SJCRH30 (cell line): ENCODE data around the gene NRSN2. TPM values are rescaled to one million over a fixed set of nuclear protein-coding genes. Genes with fewer than 3 reads are reported as not detected.
"Not testable (repeated sequence)": the region's sequence is repeated elsewhere in the genome, so short reads cannot be mapped to it uniquely, and the experiment has no call there.

ENCODE experiments used
- DNase-seq, 2 experiments: peaks; one replicate each; pipeline ENCODE4 v3.0.0-alpha.2; 2015 to 2020
- H3K27ac ChIP-seq: fragments of 250-450 bp; sonication (Bioruptor Pico); 2 replicates; pipeline ENCODE4 v1.5.1; 2020; ENCODE audit warnings: mild to moderate bottlenecking, moderate library complexity
- H3K27me3 ChIP-seq: fragments of 250-450 bp; sonication (Bioruptor Pico); 2 replicates; pipeline ENCODE4 v1.5.1; 2020; ENCODE audit warnings: mild to moderate bottlenecking, moderate library complexity
- H3K36me3 ChIP-seq: fragments of 250-450 bp; sonication (Bioruptor Pico); 2 replicates; pipeline ENCODE4 v1.5.1; 2020; ENCODE audit warnings: mild to moderate bottlenecking, moderate library complexity
- H3K4me1 ChIP-seq: fragments of 250-450 bp; sonication (Bioruptor Pico); 2 replicates; pipeline ENCODE4 v1.5.1; 2020; ENCODE audit warnings: mild to moderate bottlenecking, moderate library complexity
- H3K4me3 ChIP-seq: fragments of 250-450 bp; sonication (Bioruptor Pico); 2 replicates; pipeline ENCODE4 v1.5.1; 2020; ENCODE audit warnings: mild to moderate bottlenecking, moderate library complexity
- H3K9me3 ChIP-seq: fragments of 250-450 bp; sonication (Bioruptor Pico); replicated peaks from 2 replicates; pipeline ENCODE4 v1.5.1; 2020; ENCODE audit warnings: mild to moderate bottlenecking, moderate library complexity
- total RNA-seq: library from RNA; depleted of rRNA; stranded (reverse); fragments of >200 nt; shearing (Covaris generic); gene quantifications from 2 replicates; pipeline ENCODE4 v1.2.3, GENCODE V29; 2014

NRSN2 gene
- total RNA-seq, 1 experiment from 2014 or later, result 14.9 TPM

DNA sequence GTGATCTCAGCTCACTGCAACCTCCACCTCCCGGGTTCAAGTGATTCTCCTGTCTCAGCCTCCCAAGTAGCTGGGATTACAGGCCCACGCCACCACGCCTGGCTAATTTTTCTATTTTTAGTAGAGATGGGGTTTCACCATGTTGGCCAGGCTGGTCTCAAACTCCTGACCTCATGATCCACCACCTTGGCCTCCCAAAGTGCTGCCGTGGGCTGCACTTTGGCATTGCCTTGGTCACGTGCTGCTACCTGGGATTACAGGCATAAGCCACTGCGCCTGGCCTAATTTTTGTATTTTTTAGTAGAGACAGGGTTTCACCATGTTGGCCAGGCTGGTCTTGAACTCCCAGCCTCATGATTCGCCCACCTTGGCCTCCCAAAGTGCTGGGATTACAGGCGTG is 39.7 kb downstream of the NRSN2 start:
- H3K4me1 ChIP-seq, DNase-seq, H3K36me3 ChIP-seq, H3K27me3 ChIP-seq, H3K4me3 ChIP-seq, H3K9me3 ChIP-seq, H3K27ac ChIP-seq: not testable (repeated sequence)

DNA sequence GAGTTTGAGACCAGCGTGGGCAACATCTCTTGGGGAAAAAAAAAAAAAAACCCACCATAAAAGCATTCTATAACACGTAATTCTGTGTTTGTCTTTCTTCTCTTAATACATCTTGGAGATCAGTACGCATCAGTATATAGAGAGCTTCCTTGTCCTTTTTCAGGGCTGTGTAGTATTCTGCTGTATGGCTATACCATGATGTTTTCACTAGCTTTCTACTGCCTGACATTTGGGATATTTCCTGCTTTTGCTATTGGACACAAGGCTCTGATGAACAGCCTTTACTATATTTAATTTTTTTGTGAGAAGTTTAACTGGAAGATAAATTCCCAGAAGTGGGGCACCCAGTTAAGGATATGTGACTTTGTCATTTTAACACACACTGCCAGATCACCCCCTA is 40.6 kb downstream of the NRSN2 start:
- Histone ChIP-seq H3K27me3 (no peaks in the 10 kb centered on the region), H3K36me3 (0 out of 2 replicates have a peak, but pooled peaks cover 2% of the 10 kb centered on the region), H3K9me3 (no peaks in the 10 kb centered on the region), H3K27ac (no peak overlapping the region), H3K4me3 (no peak overlapping the region), H3K4me1 (no peaks in the 10 kb centered on the region)
- DNase-seq, result no peak

DNA sequence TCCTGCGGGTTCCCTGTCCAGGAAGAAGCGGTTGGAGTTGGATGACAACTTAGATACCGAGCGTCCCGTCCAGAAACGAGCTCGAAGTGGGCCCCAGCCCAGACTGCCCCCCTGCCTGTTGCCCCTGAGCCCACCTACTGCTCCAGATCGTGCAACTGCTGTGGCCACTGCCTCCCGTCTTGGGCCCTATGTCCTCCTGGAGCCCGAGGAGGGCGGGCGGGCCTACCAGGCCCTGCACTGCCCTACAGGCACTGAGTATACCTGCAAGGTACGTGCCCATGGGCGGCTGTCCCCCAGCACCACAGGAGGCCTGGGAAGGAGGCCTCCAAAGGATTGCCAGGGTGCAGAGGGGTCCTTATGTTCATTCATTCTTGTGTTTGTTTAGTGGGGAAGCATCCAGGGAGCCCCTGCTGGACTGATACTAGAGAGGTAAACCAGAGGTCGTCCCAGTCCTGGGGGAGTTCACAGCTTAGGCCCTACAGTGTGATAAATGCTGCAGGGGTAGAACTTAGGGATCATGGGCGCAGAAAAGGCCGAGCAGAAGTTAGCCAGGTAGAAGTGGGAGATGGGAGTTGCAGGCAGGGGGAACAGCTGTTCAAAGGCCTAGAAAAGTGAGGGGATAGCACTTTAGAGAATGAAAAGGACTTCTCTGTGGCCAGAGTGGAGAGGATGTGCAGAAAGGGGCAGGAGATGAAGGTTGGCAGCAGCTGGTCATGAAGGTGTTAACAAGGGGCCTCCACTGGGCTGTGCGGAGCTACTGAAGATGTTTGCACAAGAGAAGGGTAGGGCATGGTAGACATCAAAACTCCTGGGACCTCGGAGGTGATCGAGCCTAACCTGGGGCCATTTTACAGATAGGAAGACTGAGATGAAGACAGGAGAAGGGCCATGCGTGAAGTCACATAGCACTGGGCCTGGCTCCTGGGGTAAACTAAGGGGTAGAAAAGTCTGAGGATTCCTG is 41.4 kb downstream of the NRSN2 start:
- H3K27me3 ChIP-seq, result no peaks in the 10 kb centered on the region
- H3K4me3 ChIP-seq, result no peak overlapping the region
- 0 out of 2 replicates have a peak, but pooled peaks cover 2% of the 10 kb centered on the region for H3K36me3 ChIP-seq
- no peak overlapping the region for H3K27ac ChIP-seq
- H3K9me3 ChIP-seq, result no peaks in the 10 kb centered on the region
- H3K4me1 ChIP-seq, result no peaks in the 10 kb centered on the region
- no peak for DNase-seq

DNA sequence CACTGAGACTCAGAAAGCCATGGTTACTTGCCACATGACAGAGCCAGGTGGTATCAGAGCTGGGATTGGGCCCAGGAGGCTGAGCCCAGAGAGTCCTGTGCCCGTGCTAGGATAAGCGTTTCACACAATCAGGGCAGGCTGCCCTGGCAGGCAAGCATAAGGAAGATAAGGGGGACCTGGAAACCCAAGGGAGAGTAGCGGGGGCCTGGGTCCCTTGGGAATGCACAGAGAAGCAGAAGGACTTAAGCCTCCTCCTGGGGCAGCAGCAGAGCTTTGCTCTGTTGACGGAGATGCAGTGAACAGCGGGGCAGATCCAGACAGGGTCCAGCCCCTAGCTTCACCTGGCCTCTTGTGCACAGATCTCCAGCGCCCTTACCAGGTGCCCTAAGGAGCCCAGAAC is 42.3 kb downstream of the NRSN2 start:
- no peak for DNase-seq
- Histone ChIP-seq H3K27ac (no peak overlapping the region), H3K9me3 (no peaks in the 10 kb centered on the region)

GRCh38 chr20:391041-391711 is 44.3 kb downstream of the NRSN2 start:
- Histone ChIP-seq H3K4me1 (no peaks in the 10 kb centered on the region), H3K36me3 (0 out of 2 replicates have a peak, but pooled peaks cover 7% of the 10 kb centered on the region), H3K27ac (no peak overlapping the region), H3K9me3 (no peaks in the 10 kb centered on the region), H3K27me3 (no peaks in the 10 kb centered on the region), H3K4me3 (no peak overlapping the region)
- DNase-seq, result no peak

More for the DNA sequence above, 42.3 kb downstream of the NRSN2 start:
- Histone ChIP-seq H3K4me3 (no peak overlapping the region), H3K4me1 (no peaks in the 10 kb centered on the region), H3K36me3 (0 out of 2 replicates have a peak, but pooled peaks cover 4% of the 10 kb centered on the region), H3K27me3 (no peaks in the 10 kb centered on the region)

GRCh38 chr20:393296-393695 is 46.4 kb downstream of the NRSN2 start:
- not testable (repeated sequence) for H3K27ac ChIP-seq, H3K4me1 ChIP-seq, H3K4me3 ChIP-seq, H3K27me3 ChIP-seq, H3K36me3 ChIP-seq, DNase-seq, H3K9me3 ChIP-seq

DNA sequence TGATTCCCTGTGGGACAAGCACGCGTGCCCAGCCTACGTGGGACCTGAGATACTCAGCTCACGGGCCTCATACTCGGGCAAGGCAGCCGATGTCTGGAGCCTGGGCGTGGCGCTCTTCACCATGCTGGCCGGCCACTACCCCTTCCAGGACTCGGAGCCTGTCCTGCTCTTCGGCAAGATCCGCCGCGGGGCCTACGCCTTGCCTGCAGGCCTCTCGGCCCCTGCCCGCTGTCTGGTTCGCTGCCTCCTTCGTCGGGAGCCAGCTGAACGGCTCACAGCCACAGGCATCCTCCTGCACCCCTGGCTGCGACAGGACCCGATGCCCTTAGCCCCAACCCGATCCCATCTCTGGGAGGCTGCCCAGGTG is 49.3 kb downstream of the NRSN2 start:
- H3K36me3 ChIP-seq, result 0 out of 2 replicates have a peak, but pooled peaks cover 5% of the 10 kb centered on the region
- no peaks in the 10 kb centered on the region for H3K9me3 ChIP-seq
- no peak overlapping the region for H3K27ac ChIP-seq
- H3K4me1 ChIP-seq, result peaks cover 11% of the 10 kb centered on the region
- no peak overlapping the region for H3K4me3 ChIP-seq
- no peak for DNase-seq
- no peaks in the 10 kb centered on the region for H3K27me3 ChIP-seq

GRCh38 chr20:396619-397431 is 49.9 kb downstream of the NRSN2 start:
- no peak overlapping the region for H3K4me3 ChIP-seq
- DNase-seq, result no peak
- 0 out of 2 replicates have a peak, but pooled peaks cover 5% of the 10 kb centered on the region for H3K36me3 ChIP-seq

DNA sequence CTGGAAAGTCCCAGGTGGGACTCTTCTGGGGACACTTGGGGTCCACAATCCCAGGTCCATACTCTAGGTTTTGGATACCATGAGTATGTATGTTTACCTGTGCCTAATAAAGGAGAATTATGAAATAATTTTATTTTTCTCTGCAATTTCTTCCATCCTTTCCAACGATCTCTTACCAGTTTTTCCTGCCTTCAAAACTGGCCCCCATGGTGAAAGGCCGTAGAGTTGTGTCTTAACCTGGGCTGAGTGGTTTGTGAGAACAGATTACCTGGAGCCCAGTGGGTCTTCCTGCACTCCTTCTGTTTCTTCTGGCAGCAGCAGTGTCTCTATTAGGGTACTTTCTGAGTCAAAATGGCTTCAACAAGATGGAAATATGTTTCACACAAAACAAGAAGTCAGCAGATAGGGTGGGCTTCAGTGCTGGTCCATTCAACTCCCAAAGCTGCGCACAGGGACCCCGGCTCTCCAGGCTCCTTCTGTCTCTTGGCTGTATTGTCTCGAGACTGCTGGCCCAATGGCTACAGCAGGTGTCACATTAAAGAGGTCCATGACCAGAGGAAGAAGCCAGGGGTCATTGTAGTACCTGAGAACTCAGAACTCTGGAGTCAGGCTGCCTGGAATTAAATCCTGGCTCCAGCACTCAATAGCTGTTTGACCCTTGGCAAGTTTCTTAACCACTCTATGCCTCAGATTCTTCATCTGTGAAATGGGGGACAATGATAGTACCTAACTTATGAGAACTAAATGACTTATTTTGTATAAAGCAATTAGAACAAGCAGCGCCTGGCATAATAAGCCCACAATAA is 50.7 kb downstream of the NRSN2 start:
- H3K4me1 ChIP-seq, result peaks cover 11% of the 10 kb centered on the region
- no peak overlapping the region for H3K4me3 ChIP-seq
- no peaks in the 10 kb centered on the region for H3K9me3 ChIP-seq
- H3K27ac ChIP-seq, result no peak overlapping the region
- 0 out of 2 replicates have a peak, but pooled peaks cover 5% of the 10 kb centered on the region for H3K36me3 ChIP-seq
- DNase-seq, result no peak
- H3K27me3 ChIP-seq, result no peaks in the 10 kb centered on the region

More at GRCh38 chr20:396619-397431, 49.9 kb downstream of the NRSN2 start:
- peaks cover 11% of the 10 kb centered on the region for H3K4me1 ChIP-seq
- H3K9me3 ChIP-seq, result no peaks in the 10 kb centered on the region
- no peaks in the 10 kb centered on the region for H3K27me3 ChIP-seq
- H3K27ac ChIP-seq, result no peak overlapping the region

DNA sequence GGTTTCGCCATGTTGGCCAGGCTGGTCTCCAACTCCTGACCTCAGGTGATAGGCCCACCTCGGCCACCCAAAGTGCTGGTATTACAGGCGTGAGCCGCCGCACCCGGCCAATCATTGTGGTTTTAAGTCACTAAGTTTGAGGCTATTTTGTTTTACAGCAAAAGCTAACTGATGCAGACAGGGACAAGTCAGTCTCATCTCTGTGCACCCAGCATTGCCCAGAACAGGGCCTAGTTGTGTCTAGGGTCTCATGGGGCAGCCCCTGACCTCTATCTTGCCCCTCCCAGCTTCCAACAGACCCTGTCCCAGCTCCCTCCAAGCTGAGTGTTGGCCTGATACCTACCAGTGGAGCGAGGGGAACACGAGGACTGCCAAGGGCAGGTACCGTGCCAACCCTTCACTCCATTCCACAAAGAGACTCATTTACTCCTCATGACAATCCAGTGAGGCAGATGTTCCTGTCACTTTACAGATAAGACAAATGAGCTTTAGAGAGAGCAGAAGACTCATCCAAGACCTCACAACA is 52.3 kb downstream of the NRSN2 start:
- peak in 1 of 2 experiments; percentile 14 for DNase-seq
- no peaks in the 10 kb centered on the region for H3K27me3 ChIP-seq
- H3K9me3 ChIP-seq, result no peaks in the 10 kb centered on the region
- H3K27ac ChIP-seq, result no peak overlapping the region
- H3K4me1 ChIP-seq, result peaks cover 11% of the 10 kb centered on the region
- no peak overlapping the region for H3K4me3 ChIP-seq
- 0 out of 2 replicates have a peak, but pooled peaks cover 3% of the 10 kb centered on the region for H3K36me3 ChIP-seq

GRCh38 chr20:400128-400453 is 53.2 kb downstream of the NRSN2 start:
- Histone ChIP-seq H3K4me3 (no peak overlapping the region), H3K27ac (no peak overlapping the region; the same call in 1 of the 2 replicates), H3K4me1 (peaks cover 11% of the 10 kb centered on the region), H3K36me3 (no peaks in the 10 kb centered on the region), H3K9me3 (no peaks in the 10 kb centered on the region), H3K27me3 (no peaks in the 10 kb centered on the region)
- DNase-seq, result no peak

- H3K4me3 ChIP-seq, result no peak overlapping the region
- H3K4me1 ChIP-seq, result peaks cover 11% of the 10 kb centered on the region
- H3K9me3 ChIP-seq, result no peaks in the 10 kb centered on the region
- peak; percentile 37 to 58 for DNase-seq
- peak overlapping the region; percentile 38 for H3K27ac ChIP-seq
- no peaks in the 10 kb centered on the region for H3K36me3 ChIP-seq
- no peaks in the 10 kb centered on the region for H3K27me3 ChIP-seq
These were observed 53.8 kb downstream of the NRSN2 start for GRCh38 chr20:400454-401275.
